Body of pancreas (tissue), 4 donors: ENCODE measurements around the gene CAVIN3. TPM values are rescaled to one million over a fixed set of nuclear protein-coding genes. Genes with fewer than 3 reads are reported as not detected.

Experiments used
- ATAC-seq: fragments of 150-250 bp; one replicate; pipeline ENCODE4 v1.9.1; 2016
- DNase-seq, 4 donors: peaks; one replicate each; pipeline ENCODE4 v3.0.0-alpha.2; 2019
- H3K27ac ChIP-seq, 4 donors: fragments of 200-600 bp; sonication (generic); 1 replicate in 3 of 4; 2 replicates in 1 of 4; pipeline versions ENCODE4 v1.5.1 to v1.6.1; 2016 to 2019; ENCODE audit warnings: mild to moderate bottlenecking in 1 of 4, mixed read lengths in 1 of 4, moderate library complexity in 1 of 4
- H3K27me3 ChIP-seq, 2 donors: fragments of 200-600 bp; sonication (generic); one replicate each; pipeline ENCODE4 v1.6.0; 2016; ENCODE audit warnings: mild to moderate bottlenecking in 1 of 2
- H3K36me3 ChIP-seq, 2 donors: fragments of 200-600 bp; sonication (generic); replicated peaks in 1 of 2; 2 replicates each; pipeline ENCODE4 v1.5.1; 2016; ENCODE audit warnings: low read depth in 2 of 2; ENCODE audit not compliant: insufficient read depth in 1 of 2
- H3K4me1 ChIP-seq: fragments of 200-600 bp; sonication (generic); one replicate; pipeline ENCODE4 v1.6.0; 2016
- H3K4me3 ChIP-seq, 2 donors: fragments of 200-600 bp; sonication (generic); 1 replicate in 1 of 2; 2 replicates in 1 of 2; pipeline ENCODE4 v1.5.1; 2016 to 2019
- H3K9me3 ChIP-seq, 3 donors: fragments of 200-600 bp; sonication (generic); 1 replicate in 2 of 3; 2 replicates in 1 of 3; pipeline ENCODE4 v1.5.1; 2016
- POLR2A ChIP-seq, 3 donors: fragments of 450-650 bp; IDR thresholded peaks; one replicate each; pipeline ENCODE4 v1.6.1; 2016; ENCODE audit warnings: antibody characterized with exemption in 3 of 3, mild to moderate bottlenecking in 2 of 3
- WGBS, 2 donors: methylation state at CpG; one replicate each; pipeline ENCODE4 v1.1.5; 2017; 5-methylcytosine and 5-hydroxymethylcytosine counted together
- intact Hi-C: fragments of 100-400 bp; cut with DNase I; formaldehyde crosslinking; loops from one replicate; pipeline ENCODE4 v1.15.1; 2023
- total RNA-seq, 2 donors: library from RNA; depleted of rRNA; stranded (reverse); fragments of >200 nt; gene quantifications; one replicate each; pipeline ENCODE4 v1.1.0, GENCODE V29; 2016
- TF ChIP-seq, protein P1 (sequence below), 7 experiments: fragments of 450-650 bp in 4 of 7; fragments of 200-600 bp in 3 of 7; sonication (generic) in 3 of 7; IDR thresholded peaks; one replicate each; pipeline ENCODE4 v1.5.1; 2016 to 2019; ENCODE audit warnings: antibody characterized with exemption in 7 of 7

CAVIN3 gene
- total RNA-seq, 2 donors from 2014 or later, result 47.7 to 76.5 TPM

DNA sequence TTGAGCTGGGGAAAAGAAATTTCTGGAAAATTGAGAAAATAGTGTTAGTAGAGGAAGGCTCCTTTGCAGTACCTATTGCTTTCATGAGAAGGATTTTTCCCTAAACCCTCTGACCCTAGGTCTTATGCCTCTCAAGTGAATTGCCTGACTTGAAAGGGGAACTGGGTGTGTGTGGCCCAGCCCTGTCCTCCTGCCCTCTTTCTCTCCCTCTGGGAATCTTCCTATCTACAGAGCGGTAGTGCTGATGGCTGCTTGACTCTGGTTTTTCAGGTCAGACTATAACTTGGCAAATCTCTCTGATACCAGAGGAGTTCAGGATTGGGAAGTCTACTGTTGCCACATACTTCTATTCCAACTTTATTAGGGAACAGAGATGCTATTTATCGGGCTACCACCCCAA, 19.2 kb downstream of the CAVIN3 start:
- Histone ChIP-seq H3K36me3 (no peaks in the 10 kb centered on the region), H3K27ac (no peak overlapping the region), H3K4me3 (no peak overlapping the region), H3K4me1 (no peaks in the 10 kb centered on the region), H3K27me3 (no peaks in the 10 kb centered on the region), H3K9me3 (no peaks in the 10 kb centered on the region)
- TF ChIP-seq POLR2A (IDR thresholded peaks at IDR 0.05), result no peak
- TF ChIP-seq, protein P1, sequence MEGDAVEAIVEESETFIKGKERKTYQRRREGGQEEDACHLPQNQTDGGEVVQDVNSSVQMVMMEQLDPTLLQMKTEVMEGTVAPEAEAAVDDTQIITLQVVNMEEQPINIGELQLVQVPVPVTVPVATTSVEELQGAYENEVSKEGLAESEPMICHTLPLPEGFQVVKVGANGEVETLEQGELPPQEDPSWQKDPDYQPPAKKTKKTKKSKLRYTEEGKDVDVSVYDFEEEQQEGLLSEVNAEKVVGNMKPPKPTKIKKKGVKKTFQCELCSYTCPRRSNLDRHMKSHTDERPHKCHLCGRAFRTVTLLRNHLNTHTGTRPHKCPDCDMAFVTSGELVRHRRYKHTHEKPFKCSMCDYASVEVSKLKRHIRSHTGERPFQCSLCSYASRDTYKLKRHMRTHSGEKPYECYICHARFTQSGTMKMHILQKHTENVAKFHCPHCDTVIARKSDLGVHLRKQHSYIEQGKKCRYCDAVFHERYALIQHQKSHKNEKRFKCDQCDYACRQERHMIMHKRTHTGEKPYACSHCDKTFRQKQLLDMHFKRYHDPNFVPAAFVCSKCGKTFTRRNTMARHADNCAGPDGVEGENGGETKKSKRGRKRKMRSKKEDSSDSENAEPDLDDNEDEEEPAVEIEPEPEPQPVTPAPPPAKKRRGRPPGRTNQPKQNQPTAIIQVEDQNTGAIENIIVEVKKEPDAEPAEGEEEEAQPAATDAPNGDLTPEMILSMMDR (IDR thresholded peaks at IDR 0.05), result no peak
- ATAC-seq, result no peak
- WGBS, 2 donors, result 81 to 89% methylated on average over 2 of the region's 2 CpGs
- intact Hi-C loops, result no loop called here
- no peak for DNase-seq

DNA sequence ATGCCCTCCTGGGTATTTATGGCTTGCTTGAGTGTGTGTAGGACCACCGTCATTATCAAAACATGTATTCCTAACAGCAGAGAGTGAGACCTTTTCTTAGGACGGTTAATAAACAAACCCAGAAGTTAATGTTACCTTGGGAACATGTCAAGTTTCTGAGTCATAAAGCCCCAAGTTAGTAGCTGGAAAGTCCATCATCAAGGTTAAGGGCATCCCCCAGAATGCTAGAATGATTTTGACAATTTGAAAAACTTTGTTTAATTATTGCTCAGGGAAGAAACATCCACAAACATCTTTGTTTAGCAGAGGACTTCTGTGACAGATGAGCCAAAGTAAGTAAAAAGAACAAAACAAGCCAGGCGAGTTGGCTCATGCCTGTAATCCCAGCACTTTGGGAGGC, 20.0 kb downstream of the CAVIN3 start:
- no peaks in the 10 kb centered on the region for H3K9me3 ChIP-seq
- TF ChIP-seq POLR2A (IDR thresholded peaks at IDR 0.05), result no peak
- TF ChIP-seq, protein P1 (IDR thresholded peaks at IDR 0.05), result no peak
- H3K4me1 ChIP-seq, result no peaks in the 10 kb centered on the region
- no peaks in the 10 kb centered on the region for H3K27me3 ChIP-seq
- H3K4me3 ChIP-seq, result no peak overlapping the region
- no peak for DNase-seq
- no peak overlapping the region for H3K27ac ChIP-seq
- WGBS, 2 donors, result 62 to 64% methylated on average over 3 of the region's 3 CpGs
- intact Hi-C loops, result no loop called here
- no peaks in the 10 kb centered on the region for H3K36me3 ChIP-seq
- ATAC-seq, result no peak

DNA sequence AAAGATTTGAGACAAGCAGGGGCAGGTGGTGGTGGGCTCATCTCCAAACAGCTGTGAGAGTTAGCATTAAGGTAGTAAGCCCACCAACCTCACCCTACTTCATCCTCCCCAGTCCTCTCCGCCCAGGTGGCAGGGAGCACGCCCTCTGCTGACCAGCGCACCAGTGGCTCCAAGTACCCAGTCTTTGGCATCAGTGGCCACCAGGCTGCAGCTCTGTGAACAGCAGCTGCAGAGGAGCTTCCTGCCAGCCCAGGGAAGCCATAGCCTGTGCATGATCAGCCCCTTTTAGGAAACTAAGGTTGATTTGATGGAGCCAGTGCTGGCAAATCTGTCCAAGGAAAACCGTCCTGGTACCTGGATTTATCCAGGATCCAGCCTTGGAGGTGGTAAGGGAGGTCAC, 21.7 kb downstream of the CAVIN3 start:
- 21 to 44% methylated on average over 3 of the region's 4 CpGs for WGBS, 2 donors
- no peaks in the 10 kb centered on the region for H3K9me3 ChIP-seq
- TF ChIP-seq, protein P1 (IDR thresholded peaks at IDR 0.05), result peak; percentile 63 to 98 (median 91)
- no peak for TF ChIP-seq POLR2A (IDR thresholded peaks at IDR 0.05)
- ATAC-seq, result peak; percentile 95
- DNase-seq, result peak; percentile 75 to 85 (median 80)
- H3K36me3 ChIP-seq, result no peaks in the 10 kb centered on the region
- no peak overlapping the region for H3K4me3 ChIP-seq
- no peaks in the 10 kb centered on the region for H3K27me3 ChIP-seq
- H3K27ac ChIP-seq, result no peak overlapping the region
- no peaks in the 10 kb centered on the region for H3K4me1 ChIP-seq
- intact Hi-C loops, result no loop called here

DNA sequence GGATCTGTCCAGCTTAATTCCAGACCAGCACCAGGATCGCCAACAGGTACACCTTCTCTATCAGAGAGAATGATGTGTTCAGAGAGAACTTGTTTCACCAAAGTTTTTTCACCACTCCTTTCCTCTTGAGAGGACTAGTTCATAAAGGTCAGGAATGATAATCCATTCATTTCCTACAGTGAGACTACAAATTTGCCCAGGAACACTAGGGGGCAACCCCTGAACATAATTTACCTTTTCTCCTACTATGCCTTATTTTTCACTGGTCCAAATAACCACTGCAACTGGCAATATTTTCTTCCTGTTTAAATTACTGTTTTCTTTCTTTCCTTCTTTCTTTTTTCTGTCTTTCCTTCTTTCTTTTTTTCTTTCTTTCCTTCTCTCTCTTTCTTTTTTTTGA, 22.5 kb downstream of the CAVIN3 start:
- TF ChIP-seq, protein P1 (IDR thresholded peaks at IDR 0.05), result peak in 6 of 7 experiments; percentile 15 to 66 (median 50)
- no peak for TF ChIP-seq POLR2A (IDR thresholded peaks at IDR 0.05)
- no peak overlapping the region for H3K27ac ChIP-seq
- ATAC-seq, result no peak
- H3K4me1 ChIP-seq, result no peaks in the 10 kb centered on the region
- peak in 1 of 4 donors; percentile 11 for DNase-seq
- H3K36me3 ChIP-seq, result no peaks in the 10 kb centered on the region
- intact Hi-C loops, result no loop called here
- H3K4me3 ChIP-seq, result no peak overlapping the region
- no peaks in the 10 kb centered on the region for H3K27me3 ChIP-seq
- H3K9me3 ChIP-seq, result no peaks in the 10 kb centered on the region
- WGBS, 2 donors, result 43 to 88% methylated on average over 1 of the region's 1 CpG

DNA sequence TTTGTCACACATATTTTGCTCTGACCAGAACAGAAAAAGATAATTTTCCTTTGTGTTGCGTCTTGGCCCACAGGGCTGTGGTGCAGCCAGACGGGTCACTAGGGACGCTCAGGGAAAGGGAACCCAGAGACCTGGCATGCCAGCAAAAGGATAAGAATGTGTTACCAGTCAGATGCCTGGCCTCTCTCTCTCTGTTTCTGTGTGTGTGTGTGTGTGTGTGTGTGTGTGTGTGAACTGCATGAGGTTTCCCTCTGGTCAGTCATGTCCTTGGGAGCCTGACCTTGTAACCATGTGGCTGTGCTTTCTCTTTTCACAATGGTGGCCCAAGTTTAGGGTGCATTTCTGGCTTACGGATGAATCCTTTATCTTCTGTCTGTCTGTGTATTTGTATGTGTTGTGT, 35.3 kb downstream of the CAVIN3 start:
- peak; percentile 63 for ATAC-seq
- Histone ChIP-seq H3K27ac (no peak overlapping the region), H3K4me3 (no peak overlapping the region), H3K9me3 (no peaks in the 10 kb centered on the region), H3K27me3 (no peaks in the 10 kb centered on the region), H3K36me3 (no peaks in the 10 kb centered on the region), H3K4me1 (peaks cover 7% of the 10 kb centered on the region)
- TF ChIP-seq, protein P1 (IDR thresholded peaks at IDR 0.05), result no peak
- TF ChIP-seq POLR2A (IDR thresholded peaks at IDR 0.05), result no peak
- DNase-seq, result peak; percentile 27 to 55 (median 30)
- WGBS, 2 donors, result 42 to 43% methylated on average over 4 of the region's 4 CpGs
- intact Hi-C loops, result no loop called here
